H1 (cell line): ENCODE results near the gene SNX25. TPM values are rescaled to one million over a fixed set of nuclear protein-coding genes. Genes with fewer than 3 reads are reported as not detected.

Experiments
- JUN ChIP-seq: IDR thresholded peaks from 2 replicates; pipeline ENCODE4 v1.6.1; 2011; ENCODE audit warnings: low read depth, mild to moderate bottlenecking, improper control_type of control experiment, low read length
- POLR2A ChIP-seq, 2 experiments: IDR thresholded peaks; 1 replicate in 1 of 2; 2 replicates in 1 of 2; pipeline ENCODE4 v1.6.1; 2011; ENCODE audit warnings: low read depth in 2 of 2, low read length in 2 of 2, mild to moderate bottlenecking in 2 of 2; ENCODE audit errors: control extremely low read depth in 1 of 2
- RNF2 ChIP-seq: fragments of 200-900, 300-1000 bp; sonication (generic); IDR thresholded peaks from 2 replicates; pipeline ENCODE4 v1.7.1; 2016; ENCODE audit warnings: borderline replicate concordance, low read depth, mild to moderate bottlenecking, antibody characterized with exemption, low read length; ENCODE audit not compliant: poor library complexity, severe bottlenecking; ENCODE audit errors: missing control alignments
- SP1 ChIP-seq: IDR thresholded peaks from 2 replicates; pipeline ENCODE4 v1.6.1; 2011; ENCODE audit warnings: low read depth, low read length
- polyA plus RNA-seq, 7 experiments: library from polyadenylated mRNA; depleted of rRNA in 3 of 7; stranded (reverse) in 5 of 7; unstranded in 2 of 7; fragments of >200 nt in 5 of 7; fragments of 200-250 nt in 2 of 7; gene quantifications; 1 replicate in 5 of 7; 2 replicates in 1 of 7; 4 replicates in 1 of 7; pipeline versions ENCODE4 v1.2.1 to v1.2.3, GENCODE V29; 2011 to 2013; ENCODE audit warnings: missing spikeins in 2 of 7, mixed read lengths in 2 of 7
- total RNA-seq: library from RNA; stranded (reverse); fragmentation: NEBNext Ultra II Directional; extraction: Animal tissue kit (Norgen Biotek cat#: 25700); gene quantifications from 2 replicates; pipeline ENCODE4 v1.2.1, GENCODE V29; 2021

The SNX25 gene
- total and polyA plus RNA-seq, 2 of the 8 experiments (the other 6 are each of a cell fraction or from before 2014, with no cell fraction given) = 5.4 to 19.9 TPM

GRCh38 chr4:185192059-185192458 lies 17.3 kb upstream of the SNX25 start (continued):
- TF ChIP-seq SP1 = no peak
- no peak for TF ChIP-seq JUN
- TF ChIP-seq POLR2A (IDR thresholded peaks at IDR 0.05; ENCODE audit: control extremely low read depth in 1 of 2, low read depth in 2 of 2, low read length in 2 of 2) = no peak
- TF ChIP-seq RNF2 = no peak
